HG03378 (cell line): Measurements from ENCODE around the gene KLF6.
A peak's percentile ranks its signal among the peaks of the same experiment; 100 is the strongest.

Experiments used
- ATAC-seq: cut with Tn5 transposase; IDR thresholded peaks from one replicate; pipeline ENCODE4 v1.9.1; 2021; ENCODE audit warnings: mild to moderate bottlenecking, moderate library complexity; ENCODE audit not compliant: unreplicated experiment

KLF6 gene

GRCh38 chr10:3790272-3790671 lies 5.3 kb upstream of the KLF6 start:
- no peak for ATAC-seq

GRCh38 chr10:3789621-3790020 lies 4.6 kb upstream of the KLF6 start:
- ATAC-seq = no peak

GRCh38 chr10:3787816-3788215 lies 2.8 kb upstream of the KLF6 start:
- ATAC-seq = no peak

DNA sequence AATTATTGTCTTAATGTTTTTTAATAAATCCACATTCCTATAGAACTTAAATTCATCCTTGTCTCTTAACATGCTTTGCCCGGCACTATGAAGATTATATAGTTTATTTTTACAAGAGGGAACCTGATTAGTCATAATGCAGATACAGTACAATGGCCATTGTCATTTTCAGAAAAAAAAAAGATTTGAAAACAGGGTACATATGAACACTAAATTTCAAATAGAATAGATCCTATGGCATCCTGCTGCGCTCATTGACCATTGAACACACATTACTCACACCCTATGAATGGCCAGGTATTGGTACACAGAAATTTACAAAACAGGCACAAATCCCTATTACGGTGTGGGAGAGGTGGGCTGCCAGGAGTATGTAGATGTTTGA lies 2.0 kb upstream of the KLF6 start:
- no peak for ATAC-seq

- ATAC-seq = no peak
These were observed 1.4 kb upstream of the KLF6 start for GRCh38 chr10:3786295-3787015.

DNA sequence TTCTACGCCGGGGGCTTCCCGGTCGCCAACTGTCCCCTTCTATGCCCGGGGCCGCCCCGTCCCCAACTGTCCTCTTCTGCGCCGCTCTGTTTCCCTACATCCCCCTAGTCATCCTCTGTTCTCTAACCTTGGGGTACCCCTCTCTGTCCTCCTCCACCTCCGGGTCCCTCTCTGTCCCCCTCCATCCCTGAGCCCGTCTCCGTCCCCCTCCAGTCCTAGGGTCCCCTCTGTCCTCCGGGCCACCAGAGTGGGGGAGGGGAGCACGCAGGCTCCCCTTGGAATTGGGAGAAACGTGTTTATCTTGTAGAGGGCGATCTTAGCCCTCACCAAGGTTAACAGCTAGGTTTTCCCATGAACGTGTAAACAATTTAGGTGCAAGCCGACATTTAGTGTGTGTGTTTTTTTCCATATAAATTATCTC lies 852 bp upstream of the KLF6 start:
- no peak for ATAC-seq

DNA sequence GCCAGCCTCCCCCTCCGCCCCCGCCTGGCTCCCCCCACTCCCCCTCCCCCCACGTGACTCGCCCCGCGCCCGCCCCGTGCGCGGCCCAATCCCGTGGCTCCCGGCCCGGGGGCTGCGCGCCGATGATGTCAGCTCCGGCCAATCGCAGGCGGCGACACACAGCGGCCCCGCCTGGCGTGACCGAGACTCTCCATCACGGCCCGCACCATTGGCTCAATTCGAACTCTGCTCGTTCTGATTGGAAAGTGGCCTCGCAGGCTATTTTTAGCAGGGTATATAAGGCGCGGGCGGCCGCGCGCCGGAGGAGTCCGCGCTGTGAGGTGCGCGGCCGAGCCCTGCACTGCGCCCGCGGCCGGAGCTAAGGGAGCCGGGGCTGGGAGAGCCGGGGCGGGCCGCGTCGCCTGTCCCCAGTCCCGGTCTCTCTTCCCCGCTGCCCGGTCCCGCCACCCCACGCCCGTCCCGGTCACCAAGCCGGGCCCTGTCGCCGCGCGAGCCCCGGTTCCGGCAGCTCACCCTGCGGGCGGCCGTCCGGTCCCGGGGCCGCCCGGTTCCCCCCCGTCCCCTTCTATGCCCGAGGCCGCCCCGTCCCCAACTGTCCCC lies 342 bp upstream of the KLF6 start:
- peak; percentile 73 for ATAC-seq

- ATAC-seq = no peak
These were observed 1.2 kb downstream of the KLF6 start for GRCh38 chr10:3783682-3784432.

GRCh38 chr10:3783316-3783681 lies 1.7 kb downstream of the KLF6 start:
- ATAC-seq = peak; percentile 34

DNA sequence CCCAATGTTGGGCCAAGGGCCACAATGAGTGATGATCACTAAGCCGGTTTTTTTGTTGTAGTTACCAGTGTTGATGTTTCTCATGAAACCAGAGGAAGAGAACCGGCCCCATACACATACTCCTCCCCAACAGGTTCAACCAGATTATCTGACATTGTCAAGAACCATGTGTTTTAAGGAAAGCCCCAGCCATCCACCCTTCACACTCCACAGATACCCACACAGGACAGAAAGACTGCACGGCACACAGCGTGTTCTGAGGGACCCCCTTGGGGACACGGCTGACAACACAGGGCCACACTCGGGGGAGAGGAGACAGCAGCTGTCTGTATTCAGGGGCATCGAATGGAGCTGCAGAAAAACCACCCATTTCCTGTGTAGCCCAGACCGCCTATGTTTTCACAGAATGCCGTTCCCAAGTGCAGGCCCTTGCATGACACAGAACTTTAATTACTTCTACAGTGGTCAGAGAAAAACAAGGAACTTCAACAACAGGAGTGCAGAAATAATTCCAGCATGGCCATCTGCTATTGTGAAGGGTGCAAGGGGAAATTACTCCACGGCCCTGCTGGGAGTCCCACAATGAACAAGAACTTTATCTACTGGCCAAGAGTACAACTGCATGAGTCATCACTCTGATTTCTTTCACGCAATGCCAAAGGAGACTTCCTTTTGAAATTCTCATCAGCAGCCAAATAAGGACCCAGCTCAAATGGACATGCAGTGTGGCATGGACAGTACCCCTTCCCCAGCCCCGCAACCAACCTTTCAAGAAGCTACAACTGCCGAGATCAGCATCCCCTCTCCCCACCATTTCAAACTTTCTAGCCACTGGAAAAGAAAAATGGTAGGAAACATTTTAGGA lies 2.3 kb downstream of the KLF6 start:
- ATAC-seq = peak; percentile 12

- no peak for ATAC-seq
These were observed 2.9 kb downstream of the KLF6 start for GRCh38 chr10:3782146-3782450.

DNA sequence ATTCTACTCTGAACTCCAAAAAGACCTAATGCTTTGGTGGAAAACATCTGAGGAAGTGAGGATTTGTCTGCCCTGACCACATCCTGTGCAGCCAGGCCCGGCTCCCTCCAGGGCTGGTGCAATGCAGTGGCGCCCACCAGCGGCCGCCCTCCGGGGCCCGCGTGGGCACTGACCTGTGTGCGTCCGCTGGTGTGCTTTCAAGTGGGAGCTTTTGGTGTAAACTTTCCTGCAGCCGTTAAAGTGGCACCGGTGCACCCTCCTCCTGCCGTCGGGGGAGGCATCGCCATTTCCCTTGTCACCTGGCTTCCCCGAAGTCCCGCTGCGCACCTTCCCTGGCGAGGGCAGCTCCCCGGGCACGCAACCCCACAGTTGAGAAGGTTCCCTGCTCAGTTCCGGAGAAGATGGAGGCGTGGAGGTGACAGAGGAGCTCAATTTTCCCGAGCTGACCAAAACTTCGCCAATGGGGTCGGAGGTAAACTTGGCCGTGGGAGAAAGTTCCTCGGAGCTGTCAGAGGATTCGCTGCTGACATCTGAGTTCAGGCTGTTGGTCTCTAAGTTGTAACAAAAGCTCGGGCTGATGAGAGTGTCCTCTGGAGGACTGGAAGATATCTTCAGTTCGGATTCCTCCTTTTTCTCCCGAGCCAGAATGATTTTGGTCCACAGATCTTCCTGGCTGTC lies 3.4 kb downstream of the KLF6 start:
- no peak for ATAC-seq

GRCh38 chr10:3780771-3781467 lies 4.1 kb downstream of the KLF6 start:
- no peak for ATAC-seq

DNA sequence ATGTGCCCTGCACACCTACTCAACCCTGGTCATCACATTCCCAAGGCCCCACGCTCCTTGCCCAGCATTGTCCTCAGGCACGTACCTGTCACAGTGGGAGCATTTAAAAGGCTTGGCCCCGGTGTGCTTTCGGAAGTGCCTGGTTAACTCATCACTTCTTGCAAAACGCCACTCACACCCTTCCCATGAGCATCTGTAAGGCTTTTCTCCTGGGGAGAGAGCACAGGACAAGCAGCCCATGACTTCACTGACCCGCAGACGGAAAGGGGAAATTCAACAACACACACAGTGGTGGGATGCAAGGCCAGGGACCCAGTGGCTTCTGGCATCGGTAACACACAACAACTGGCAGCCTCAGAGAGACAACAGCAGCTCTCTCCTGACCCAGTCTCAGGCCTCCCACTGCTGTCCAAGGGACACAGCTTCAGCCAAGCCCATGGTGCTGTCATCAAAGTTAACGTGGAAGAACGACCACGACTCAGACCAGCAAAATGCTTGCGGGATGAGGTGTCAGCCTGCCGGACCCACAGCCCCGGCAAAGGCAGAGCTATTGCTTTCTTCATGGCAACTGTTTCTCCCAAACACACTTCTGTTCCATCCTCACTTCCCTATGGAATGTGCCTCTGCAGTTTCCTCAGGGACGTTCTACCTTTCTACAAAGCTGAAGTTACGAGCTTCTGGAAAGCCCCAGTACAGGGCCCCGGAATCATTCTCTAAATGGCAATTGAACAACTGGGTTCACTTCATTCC lies 4.8 kb downstream of the KLF6 start:
- ATAC-seq = no peak

GRCh38 chr10:3779158-3779741 lies 5.8 kb downstream of the KLF6 start:
- no peak for ATAC-seq

DNA sequence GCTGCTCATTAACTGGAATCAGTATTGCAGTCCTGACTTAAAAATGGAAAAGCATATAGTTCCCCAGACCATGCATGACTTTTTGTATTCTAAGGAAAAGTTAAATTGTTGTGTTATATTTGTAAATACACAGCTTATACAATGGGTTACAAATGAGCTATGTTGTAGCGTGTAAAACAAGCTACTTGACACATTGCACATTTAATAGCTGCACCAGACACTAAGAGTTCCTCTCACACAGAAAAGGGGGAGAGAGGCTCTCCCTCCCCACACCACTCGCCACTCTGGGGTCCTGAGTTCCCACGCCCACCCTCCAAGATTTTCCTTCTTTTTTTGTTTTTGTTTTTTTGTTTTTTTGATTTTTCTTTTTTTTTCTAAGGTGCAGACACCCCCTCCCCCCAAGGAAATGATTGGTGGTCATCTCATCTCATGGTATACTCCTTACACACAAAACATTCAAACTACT lies 6.3 kb downstream of the KLF6 start:
- no peak for ATAC-seq

DNA sequence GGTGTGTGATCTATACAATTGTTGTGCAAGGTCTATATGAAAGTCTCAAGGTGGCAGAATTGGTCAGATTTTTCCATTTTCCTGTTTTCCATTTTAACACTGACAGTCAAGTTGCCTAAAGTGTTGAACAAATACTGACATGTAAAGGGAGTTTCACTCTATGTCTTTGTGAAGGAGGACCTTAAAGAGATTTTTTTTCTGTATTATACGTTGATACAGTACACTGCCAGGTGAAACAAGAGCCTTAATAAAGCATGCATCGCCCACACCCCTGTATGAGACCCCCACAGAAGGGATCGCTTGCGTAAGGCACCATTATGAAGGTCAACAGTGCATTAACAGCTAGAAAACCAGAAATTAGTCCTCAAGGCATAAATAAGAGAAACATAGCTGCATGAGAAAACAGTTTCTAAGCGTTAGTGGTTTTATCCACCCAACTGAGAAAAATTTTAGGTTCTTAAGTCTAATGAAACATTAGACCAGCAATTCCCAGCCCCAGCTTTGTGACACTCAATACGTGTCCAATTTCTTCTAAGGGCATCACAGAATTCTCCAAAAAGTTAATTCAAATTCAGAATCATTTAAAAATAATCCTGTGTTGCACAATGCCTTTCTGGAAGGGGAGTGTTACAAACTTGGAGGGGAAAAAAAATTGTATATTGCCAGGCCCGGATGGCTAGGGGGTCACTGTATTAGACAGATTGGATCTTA lies 6.9 kb downstream of the KLF6 start:
- ATAC-seq = no peak

DNA sequence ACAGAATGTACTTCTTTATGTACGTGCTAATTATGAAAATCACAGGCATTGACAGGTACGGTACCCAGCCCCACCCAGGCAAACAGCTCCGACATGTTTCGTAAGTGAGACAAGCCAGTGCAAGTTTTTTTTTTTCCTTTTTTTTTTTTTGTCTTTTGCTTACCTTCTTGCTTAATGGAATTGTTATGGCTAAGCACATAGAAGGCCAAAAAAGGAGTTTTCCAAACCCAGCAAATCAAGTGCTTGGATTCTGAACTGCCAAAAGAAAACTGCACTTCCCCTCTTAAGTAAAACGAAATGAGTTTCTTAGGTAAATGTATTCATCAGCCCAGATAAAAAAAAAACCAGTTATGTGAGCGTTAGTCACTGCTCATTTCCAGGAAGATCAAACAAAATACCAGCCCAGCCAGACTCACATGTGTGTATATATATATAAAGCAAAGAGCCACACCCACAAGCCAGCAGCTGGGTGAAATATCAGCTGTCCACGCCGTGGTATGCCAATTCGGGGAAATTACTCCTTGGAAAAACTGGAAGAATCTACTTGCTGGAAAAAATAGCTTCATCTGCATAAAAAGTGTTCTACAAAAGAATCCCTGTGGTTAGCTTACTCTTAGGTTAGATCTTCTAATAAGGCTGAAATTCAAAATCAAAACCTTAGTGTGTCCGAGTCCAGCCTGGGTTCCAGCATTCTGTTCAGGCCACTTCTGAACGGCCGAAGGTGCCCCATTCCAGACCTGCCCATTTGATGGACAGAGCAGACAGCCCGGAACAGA lies 8.0 kb downstream of the KLF6 start:
- no peak for ATAC-seq
